GM12875 (cell line): ENCODE results near the gene EYA3.
A peak's percentile ranks its signal among the peaks of the same experiment; 100 is the strongest.

Experiments used
- H3K4me3 ChIP-seq: one replicate; pipeline ENCODE4 v1.5.1; 2011; ENCODE audit warnings: low read depth, low read length, control low read depth
- TF ChIP-seq, protein P1 (sequence below): IDR thresholded peaks from 2 replicates; pipeline ENCODE4 v1.5.1; 2011; ENCODE audit warnings: low read depth, mild to moderate bottlenecking, control low read depth, inconsistent platforms, low read length, moderate library complexity, borderline replicate concordance; ENCODE audit not compliant: insufficient read depth

Gene EYA3

DNA sequence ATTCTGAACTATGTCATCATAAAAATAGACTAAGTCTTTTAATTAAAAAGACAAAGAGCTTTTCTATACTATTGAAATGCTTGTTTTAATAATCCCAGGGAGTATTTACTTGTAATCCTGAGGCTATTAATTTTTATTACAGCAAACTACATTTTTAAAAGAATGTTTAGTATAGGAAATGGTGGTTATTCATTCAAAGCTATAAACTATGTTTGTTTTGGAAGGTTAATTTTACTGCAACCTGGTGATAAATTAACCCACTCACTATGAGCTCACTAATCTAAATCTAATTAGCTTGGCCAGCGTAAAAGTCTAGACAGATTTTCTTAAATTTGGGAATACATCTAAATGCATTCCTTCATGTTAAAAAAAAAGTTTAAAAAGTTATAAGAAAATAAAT is 13.8 kb upstream of the EYA3 start:
- TF ChIP-seq, protein P1, sequence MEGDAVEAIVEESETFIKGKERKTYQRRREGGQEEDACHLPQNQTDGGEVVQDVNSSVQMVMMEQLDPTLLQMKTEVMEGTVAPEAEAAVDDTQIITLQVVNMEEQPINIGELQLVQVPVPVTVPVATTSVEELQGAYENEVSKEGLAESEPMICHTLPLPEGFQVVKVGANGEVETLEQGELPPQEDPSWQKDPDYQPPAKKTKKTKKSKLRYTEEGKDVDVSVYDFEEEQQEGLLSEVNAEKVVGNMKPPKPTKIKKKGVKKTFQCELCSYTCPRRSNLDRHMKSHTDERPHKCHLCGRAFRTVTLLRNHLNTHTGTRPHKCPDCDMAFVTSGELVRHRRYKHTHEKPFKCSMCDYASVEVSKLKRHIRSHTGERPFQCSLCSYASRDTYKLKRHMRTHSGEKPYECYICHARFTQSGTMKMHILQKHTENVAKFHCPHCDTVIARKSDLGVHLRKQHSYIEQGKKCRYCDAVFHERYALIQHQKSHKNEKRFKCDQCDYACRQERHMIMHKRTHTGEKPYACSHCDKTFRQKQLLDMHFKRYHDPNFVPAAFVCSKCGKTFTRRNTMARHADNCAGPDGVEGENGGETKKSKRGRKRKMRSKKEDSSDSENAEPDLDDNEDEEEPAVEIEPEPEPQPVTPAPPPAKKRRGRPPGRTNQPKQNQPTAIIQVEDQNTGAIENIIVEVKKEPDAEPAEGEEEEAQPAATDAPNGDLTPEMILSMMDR, result no peak
- no peak overlapping the region for H3K4me3 ChIP-seq

DNA sequence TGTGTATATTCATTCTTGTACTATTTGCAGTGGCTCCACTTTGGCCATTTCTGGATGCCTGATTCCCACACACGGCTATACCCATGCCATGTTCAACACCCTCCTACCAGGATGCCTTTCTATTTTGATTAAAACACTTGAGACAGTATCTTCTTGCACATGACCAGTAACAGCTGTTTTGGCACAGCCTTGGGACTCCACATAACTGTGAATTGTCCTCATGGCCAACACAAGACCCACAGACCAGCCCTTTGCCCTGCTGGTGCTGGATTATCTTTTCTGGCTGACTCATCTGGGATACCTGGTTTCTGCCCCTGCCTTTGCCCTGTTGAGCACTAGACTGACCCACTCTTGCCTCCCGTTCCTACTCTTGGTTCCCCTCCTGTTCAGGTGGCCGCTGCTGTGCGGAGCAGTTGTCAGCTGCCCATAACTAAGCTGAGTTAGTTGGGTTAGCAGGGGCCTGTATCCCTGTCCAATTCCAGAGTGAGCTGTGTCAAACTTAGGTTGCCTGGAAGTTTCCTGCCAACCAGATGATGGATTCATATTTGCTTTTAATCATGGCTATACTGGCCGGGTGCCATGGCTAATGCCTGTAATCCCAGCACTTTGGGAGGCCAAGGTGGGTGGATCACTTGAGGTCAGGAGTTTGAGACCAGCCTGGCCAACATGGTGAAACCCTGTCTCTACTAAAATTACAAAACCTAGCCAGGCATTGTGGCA is 10.8 kb upstream of the EYA3 start:
- no peak overlapping the region for H3K4me3 ChIP-seq
- TF ChIP-seq, protein P1, result no peak

DNA sequence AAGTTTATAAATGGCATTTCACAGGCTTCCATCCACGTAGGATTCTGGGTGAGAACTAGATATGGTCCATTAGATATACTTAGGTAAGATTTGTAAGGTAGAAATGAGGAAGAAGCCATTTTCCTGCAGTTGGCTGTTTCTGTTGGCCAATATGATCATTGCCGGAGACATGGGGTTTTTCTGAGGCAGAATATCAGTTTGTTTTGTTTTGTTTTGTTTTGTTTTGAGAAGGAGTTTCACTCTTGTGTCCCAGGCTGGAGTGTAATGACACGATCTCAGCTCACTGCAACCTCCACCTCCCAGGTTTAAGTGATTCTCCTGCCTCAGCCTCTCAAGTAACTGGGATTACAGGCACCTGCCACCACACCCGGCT is 8.7 kb upstream of the EYA3 start:
- TF ChIP-seq, protein P1, result no peak
- H3K4me3 ChIP-seq, result no peak overlapping the region

DNA sequence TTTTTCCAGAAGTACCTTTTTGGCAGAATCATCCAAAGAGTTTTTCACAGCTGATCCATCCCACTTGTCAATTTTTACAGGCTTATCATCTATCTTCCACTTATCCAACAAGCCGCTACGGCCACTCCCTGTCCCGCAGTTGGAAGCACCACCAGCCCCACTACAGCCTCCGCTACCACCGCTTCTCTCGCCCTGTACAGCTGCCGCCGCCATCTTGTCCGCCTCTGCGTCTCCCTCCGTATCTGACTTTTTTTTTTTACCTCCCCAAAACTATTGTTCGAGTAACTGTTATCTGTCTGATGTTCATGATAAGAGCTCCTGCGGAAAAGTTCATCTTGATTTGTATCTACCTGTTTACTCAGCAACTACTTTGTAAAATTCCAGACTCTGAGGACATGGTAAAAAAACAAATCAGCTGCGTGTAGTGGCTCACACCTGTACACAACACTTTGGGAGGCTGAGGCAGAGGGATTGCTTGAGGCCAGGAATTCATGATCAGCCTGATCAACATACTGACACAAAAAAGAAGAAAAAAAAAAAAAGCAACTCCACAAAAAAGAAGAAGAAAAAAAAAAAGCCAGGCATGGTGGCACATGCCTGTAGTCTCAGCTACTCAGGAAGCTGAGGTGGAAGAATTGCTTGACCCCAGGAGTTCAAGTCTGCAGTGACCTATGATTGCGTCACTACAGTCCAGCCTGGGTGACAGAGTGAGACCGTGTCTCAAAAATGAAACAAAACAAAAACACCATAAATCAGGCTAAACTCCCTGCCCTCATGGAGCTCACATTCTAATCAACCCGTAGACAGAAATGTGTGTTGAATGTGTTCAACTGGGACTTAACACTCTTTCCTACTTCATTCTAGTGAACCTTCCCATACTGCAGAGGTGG is 8.0 kb upstream of the EYA3 start:
- no peak overlapping the region for H3K4me3 ChIP-seq
- TF ChIP-seq, protein P1, result no peak

DNA sequence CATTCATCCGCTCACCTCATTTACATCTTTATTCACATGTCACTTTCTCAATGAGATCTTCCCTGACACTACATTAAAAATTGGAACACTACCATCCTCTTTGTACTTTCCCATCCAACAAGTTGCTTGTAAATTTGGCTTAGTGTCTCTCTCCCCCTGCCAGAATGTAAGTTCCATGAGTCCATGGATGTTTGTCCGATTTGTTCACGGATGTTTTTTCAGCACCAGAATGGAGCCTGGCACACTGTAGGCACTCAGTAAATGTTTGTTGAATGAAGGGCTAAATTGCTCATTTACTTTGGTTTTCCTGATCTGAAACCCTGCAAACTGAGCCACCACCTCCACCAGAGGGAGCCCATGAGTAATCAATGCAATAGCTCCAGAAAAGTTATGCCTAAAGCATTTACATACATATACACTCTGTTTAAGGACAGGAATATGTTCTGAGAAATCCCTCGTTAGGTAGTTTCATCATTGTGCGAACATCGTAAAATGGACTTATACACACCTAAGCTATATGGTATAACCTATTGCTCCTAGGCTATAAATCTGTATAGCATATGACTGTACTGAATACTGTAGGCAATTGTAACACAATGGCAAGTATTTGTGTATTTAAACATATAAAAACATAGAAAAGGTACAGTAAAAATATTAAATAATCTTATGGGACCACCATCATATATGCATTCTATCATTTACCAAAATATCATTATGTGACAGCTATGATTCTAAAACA is 2.8 kb upstream of the EYA3 start:
- H3K4me3 ChIP-seq, result no peak overlapping the region
- TF ChIP-seq, protein P1, result peak; percentile 78

DNA sequence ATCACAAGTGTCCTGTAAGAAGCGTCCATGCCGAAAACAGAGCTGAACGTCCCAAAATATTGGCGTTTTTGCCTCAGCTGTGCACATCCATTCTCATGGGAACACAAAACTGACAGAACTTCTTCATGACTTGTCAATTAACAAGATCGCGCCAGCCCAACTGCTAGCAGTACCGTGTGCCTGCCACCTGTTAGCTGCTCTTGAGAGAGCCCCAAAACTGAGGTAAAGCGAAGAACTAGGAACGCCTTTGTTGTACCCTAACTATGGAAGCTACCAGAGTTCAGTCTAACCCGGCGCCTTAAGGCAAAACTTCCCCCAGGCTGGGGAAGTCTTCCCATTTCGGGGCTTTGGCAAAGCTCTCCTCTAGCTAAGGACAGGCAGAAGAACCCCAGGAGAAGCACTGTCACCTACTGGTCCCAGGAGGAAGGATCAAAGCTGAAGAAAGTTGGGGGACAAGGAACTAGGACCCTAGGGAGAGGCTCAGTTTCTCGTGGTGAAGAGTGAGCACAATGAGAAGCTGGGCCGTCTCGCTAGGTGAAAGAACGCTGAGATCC is 719 bp downstream of the EYA3 start:
- TF ChIP-seq, protein P1, result no peak
- H3K4me3 ChIP-seq, result peak overlapping the region; percentile 87
